Measurements from ENCODE around the gene SCNN1A.

DNA sequence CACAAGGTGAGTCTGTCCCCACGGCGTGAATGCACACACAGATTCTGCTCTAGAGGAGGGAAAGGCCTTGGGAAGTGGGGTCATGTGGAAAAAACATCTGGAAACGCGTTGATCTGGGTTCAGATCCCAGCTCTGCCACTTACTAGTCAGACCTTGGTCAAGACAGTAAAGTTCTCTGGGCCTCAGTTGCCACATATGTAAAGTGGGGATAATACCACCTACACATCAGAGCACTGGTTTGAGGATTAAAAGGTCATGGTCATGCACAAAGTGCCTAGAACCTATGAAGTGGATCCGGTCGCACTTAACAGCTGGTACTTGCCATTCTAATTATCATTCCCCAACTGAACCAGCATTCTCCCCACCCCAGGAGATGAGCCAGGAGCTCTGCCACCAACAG, 60.2 kb downstream of the SCNN1A start:
- TF ChIP-seq, protein P1, sequence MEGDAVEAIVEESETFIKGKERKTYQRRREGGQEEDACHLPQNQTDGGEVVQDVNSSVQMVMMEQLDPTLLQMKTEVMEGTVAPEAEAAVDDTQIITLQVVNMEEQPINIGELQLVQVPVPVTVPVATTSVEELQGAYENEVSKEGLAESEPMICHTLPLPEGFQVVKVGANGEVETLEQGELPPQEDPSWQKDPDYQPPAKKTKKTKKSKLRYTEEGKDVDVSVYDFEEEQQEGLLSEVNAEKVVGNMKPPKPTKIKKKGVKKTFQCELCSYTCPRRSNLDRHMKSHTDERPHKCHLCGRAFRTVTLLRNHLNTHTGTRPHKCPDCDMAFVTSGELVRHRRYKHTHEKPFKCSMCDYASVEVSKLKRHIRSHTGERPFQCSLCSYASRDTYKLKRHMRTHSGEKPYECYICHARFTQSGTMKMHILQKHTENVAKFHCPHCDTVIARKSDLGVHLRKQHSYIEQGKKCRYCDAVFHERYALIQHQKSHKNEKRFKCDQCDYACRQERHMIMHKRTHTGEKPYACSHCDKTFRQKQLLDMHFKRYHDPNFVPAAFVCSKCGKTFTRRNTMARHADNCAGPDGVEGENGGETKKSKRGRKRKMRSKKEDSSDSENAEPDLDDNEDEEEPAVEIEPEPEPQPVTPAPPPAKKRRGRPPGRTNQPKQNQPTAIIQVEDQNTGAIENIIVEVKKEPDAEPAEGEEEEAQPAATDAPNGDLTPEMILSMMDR (IDR thresholded peaks at IDR 0.05), result no peak
- TF ChIP-seq POLR2A (IDR thresholded peaks at IDR 0.05), result no peak
